DMS53 treated with DMSO at 0.1 percent for 48 hours (cell line): ENCODE data around the gene C19orf67.

ENCODE experiments used
- DNase-seq: peaks from one replicate; lab custom pipeline; 2025; ENCODE audit not compliant: unreplicated experiment; lab: John Stamatoyannopoulos, UW

Gene C19orf67

DNA sequence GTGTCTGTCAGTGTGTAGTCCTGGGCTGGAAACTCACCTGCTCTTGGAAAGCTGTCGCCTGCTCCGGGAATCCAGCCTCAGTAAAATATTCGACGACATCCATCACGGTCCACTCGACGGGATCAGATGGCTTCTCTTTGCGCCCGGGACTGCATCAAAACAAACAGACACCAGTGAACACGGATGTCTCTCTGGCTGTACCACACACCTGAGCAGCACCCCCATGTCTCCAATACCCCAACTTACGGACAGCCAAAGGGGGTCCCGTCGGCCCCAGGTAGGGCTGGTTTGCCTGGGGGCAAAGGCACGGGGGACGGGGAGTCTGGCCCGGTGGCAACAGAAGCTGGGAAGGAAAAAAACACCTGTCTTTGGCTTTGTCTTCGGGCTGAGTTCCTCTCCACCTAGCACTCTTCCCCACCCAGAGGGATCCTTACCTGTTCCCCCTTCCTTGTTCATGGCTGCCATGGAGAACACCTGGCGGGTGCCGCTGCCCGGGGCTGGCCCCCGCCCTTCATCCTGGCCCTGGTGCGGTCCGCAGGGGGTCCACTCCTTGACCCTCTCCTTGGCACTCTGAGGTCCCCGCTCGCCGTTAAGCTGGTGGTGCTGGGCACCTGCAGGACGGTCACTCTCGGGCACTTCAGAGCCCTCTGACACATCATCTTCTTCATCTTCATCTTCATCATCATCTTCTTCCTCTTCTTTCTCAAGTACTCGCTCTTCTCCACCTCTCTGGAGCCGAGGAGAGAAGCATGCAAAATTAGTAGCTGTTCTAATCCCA, 3.2 kb upstream of the C19orf67 start:
- no peak for DNase-seq

DNA sequence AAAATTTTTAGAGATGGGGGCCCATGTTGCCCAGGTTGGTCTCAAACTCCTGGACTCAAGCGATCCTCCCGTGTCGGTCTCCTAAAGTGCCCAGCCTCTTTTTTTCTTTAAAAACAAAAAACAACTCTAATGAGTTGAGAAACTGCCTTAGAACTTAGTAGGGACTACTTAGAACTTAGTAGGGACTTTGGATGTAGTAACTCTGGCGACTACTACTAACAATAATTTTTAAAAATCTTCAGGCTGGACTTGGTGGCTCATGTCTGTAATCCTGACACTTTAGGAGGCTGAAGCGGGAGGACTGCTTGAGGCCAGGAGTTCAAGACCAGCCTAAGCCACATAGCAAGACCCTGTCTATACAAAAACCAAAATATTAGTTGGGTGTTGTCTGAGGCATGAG, 515 bp upstream of the C19orf67 start:
- DNase-seq, result no peak

DNA sequence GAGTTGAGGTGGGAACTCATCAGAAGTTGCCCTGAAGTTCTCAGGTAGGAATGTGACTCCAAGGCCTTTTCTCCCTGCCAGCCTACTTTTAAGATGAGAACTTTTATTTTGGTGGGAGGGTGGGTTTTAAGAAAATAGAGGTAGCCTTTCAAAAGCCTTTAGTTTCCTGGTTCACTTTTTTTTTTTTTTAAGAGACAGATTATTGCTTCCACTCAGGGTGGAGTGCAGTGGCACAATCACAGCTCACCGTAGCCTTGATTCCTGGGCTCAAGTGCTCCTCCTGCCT, 3.0 kb downstream of the C19orf67 start:
- DNase-seq, result no peak

DNA sequence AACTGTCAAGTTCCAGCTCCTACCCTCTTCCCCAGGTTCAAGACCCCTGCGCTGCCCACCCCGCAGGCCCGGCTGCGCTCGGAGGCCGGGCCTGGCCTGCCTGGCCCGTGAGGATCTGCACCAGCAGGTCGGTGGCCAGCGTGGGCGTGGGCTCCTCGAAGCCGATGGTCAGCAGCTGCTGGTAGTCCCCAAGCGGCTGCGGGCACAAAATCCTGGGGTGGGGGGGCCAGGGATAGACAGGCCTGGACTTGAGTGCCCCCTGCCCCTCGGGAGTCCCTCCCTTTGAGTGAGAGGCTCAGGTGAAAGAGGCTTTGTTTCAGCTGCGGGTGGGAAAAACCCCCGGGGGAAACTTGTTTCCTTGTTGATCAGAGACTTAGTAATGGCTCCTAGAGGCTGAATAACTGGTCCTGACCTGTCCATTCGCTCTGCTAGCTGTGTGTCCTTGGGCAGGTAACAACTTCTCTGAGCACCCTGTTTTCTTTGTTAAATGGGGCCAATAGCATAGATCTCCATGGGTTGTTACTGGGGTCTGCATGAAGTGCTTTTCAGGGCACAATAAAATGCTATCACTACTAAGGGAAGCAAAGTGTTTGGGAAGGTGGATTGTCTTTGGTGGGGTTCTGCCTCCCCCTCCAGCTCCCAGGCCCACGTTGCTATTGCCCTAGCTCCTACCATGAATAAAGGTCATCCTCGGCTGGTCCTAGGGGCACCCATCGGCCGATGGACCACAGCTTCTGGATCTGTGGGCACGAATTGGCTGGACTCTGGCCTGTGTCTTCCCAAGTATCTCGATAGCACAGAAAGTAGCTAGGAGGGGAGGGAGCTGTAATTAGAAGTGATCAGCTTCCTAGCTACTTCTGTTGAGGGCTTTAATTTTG, 3.5 kb downstream of the C19orf67 start:
- no peak for DNase-seq

DNA sequence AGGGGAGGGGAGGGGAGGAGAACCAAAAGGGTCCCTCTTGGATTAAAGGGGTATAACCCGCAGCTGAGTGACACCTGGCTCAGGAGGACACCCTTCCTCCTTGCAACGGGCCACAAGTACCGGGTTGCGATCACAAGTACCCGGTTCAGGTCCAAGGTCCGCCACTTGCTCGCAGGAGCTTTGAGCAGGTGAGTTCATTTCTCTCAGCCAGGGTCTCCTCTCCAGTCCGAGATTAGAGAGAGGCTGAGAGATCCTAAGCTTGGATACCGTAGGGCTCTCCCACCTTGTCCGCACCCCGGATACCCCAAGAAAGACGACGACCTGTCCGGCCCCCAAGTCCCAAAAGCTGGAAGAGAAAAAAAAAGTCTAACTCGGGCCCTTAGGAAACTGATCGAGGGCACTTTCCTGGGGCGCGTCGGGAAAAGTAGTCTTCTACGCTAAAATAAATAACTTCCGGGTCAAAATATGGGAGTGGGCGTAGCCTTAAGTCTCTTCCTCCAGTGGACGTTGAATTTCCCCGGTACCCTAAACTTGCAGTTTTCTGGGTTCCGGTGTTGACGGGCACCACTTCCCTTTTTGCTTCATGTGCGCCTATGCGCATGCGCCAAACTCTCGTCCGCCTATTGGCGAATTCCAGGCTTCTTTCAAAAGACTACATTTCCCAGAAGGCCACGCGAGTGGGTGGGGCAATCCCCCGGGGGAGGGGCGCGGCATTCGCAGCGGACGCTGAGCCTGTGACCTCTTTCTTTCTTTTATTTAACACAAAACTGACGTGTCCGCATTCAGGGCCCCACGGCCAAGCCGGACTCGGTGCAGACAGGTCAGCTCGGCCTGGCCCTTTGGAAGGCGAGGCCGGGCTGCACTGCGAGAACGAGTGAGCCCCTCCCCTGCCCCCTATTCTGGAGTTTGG, 4.4 kb downstream of the C19orf67 start:
- peak; percentile 95 for DNase-seq

DNA sequence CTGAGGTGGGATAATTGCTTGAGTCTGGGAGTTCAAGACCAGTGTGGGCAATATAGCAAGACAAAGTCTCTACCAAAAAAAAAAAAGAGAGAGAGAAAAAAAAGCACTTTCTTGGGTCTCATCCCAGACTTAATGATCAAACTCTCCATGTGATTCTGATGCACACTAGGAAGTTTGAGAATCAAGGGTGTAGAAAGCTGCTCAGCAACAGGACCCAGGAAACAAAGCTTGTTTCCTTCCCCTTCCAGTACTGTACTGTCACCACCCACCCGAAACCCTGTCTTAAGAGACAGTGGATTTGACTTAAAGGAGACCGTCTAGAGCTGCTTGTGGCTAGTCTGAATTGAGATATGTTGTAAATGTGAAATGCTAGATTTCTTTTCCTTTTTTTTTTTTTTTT, 7.2 kb downstream of the C19orf67 start:
- no peak for DNase-seq

DNA sequence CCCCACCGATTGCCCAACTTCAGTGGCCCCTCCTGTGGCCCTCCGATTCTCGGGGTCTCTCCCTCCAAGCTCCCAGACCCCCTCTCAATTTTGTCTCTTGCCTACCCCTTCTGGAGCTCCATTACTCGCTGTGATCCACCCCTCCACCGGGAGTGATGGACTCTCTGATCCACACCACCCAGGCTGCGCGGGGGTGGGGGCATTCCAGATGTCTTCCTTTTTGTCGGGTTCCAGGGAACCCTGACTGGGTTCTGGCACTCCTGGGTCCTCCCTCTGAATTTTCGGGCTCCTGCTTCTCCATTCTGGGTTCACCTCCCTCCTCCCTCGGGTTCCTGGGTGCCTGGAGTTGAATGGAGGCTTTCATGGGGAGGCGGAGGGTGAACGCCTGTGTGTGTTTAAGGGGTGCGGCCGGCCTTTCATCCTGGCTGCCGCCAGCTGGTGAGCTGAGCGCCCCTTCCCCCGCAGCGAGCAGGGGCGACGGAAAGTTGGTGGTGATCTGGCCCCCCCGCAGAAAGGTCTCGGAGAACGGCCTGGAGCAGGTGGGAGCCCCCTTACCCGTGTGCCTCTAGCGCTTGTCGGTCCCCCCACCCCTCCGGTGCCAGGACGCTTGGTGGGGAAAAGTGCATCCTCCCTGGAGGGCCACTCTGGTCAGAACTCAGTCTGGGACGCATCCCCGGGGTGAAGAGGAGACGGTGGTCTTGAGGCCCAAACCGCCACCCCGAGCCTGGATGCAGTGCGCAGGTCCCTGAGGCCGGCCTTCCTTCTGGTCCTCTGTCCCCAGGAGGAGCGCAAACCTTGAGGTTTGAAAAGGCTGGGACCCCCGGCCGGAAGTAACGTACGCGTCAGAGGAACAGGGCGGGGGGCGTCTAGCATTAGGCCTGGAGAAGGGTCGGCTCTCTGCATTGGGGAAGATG, 11.4 kb downstream of the C19orf67 start:
- DNase-seq, result no peak

DNA sequence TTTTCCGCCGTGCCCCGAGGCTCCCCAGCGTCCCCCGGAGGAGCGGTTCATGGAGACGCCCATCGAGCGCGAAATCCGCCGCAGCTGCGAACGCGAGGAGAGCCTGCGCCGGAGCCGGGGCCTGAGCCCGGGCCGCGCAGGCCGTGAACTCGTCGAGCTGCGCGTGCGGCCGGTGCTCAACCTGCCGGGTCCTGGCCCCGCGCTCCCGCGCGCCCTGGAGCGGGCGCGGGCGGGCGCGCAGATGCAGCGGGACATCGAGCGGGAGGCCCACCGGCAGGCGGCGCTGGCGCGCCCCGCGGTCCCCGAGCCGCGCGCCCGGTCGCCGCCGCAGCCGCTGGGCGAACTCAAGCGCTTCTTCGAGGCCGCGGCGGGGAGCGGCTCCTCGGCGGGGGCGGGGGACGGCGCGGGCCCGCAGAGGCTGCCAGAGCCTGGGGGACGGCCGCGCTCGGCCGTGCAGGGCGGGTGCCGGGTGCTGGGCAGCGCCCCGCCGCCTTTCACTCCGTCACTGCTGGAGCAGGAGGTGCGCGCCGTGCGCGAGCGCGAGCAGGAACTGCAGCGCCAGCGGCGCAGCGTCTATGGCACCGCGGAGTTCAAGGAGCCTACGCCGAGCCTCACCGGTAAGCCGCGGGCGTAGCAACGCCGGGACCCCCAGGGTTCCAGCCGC, 12.2 kb downstream of the C19orf67 start:
- DNase-seq, result peak; percentile 34

DNA sequence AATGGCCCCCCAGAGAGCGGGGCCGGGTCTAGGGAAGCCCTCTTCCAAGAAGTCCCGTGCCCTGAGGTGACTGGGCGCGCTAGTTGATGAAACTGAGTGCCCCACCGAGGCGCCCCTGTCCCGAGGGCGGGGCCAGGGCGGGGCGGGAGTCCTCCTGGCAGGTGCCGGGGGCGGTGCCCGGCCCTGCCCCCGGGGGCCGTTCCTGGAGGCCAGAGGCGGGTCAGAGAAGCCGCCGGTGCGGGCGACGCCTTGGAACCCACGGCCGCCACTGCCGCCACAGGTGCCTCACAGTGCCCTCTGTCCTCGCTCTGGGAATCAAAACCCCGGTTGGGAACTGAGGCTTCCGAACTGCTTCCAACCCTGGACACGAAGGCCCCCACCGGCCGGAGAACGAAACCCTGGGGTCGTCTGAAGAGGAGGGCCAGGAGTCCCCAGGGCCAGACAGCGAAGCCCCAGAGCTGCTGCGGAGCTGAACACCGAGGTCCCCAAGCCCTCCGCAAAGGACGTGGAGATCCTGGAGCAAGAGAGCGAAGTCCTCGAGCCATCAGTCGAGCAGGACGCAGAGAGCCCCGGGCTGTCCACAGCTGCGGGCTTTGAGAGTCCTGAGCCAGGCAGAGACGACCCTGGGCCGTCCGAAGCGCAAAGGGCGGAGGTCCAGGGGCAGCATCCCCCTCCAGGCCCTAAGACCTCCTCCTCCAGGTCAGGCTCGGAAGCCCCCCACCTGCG, 12.9 kb downstream of the C19orf67 start, which contains the start of gene MISP3:
MISP3 (plus strand) TSS at position 252 of the 726 bp plus-strand sequence. CDS start 524 bp downstream, outside the sequence.
- DNase-seq, result peak; percentile 46

DNA sequence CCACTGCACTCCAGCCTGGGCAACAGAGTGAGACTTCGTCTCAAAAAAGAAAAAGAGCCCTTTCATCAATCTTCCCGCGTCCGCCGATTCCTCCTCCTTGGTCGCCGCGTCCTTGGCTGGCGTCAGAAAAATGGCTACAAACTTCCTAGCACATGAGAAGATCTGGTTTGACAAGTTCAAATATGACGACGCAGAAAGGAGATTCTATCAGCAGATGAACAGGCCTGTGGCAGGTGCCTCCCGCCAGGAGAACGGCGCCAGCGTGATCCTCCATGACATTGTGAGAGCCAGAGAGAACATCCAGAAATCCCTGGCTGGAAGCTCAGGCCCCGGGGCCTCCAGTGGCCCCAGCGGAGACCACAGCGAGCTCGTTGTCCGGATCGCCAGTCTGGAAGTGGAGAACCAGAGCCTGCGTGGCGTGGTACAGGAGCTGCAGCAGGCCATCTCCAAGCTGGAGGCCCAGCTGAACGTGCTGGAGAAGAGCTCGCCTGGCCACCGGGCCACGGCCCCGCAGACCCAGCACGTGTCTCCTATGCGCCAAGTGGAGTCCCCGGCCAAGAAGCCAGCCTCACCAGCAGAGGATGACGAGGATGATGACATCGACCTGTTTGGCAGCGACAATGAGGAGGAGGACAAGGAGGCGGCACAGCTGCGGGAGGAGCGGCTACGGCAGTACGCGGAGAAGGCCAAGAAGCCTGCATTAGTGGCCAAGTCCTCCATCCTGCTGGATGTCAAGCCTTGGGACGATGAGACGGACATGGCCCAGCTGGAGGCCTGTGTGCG, 15.1 kb downstream of the C19orf67 start:
- DNase-seq, result no peak

DNA sequence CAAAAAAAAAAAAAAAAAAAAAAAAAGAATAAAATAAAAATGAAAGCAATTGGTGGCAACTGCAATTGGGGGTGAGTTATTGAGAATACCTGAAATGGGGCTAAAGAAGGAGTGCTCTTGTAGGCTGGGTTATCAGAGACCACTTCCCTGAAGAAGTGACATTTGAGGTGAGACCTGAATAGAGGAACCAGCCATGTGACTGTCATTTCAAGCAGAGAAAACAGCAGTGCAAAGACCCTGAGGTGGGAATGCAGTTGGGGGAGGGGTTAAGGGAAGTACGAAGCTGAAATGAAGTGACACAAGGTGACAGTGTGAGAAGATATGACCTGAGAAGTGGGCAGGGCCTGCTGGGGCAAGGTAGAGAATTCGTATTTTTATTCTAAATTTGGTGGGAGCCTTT, 19.4 kb downstream of the C19orf67 start:
- no peak for DNase-seq

DNA sequence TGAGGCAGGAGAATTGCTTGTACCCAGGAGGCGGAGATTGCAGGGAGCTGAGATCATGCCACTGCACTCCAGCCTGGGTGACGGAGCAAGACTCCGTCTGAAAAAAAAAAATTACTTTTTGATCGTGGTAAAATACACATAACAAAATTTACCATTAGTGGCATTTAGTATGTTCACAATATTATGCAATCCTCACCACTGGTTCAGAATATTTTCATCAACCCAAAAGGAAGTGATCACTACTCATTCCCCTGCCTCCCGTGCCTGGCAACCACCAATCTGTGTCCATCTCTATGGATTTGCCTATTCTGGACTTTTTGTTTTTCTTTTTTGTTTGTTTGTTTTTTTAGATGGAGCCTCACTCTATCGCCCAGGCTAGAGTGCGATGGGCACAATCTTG, 22.5 kb downstream of the C19orf67 start:
- no peak for DNase-seq

DNA sequence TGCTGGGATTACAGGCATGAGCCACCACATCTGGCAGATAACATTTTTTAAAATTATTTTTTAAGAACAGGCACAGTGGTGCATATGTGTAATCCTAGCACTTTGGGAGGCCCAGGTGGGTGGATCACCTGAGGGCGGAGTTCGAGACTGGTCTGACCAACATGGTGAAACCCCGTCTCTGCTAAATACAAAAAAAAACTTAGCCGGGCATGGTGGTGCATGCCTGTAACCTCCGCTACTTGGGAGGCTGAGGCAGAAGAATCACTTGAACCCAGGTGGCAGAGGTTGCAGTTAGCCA, 23.1 kb downstream of the C19orf67 start:
- DNase-seq, result no peak

DNA sequence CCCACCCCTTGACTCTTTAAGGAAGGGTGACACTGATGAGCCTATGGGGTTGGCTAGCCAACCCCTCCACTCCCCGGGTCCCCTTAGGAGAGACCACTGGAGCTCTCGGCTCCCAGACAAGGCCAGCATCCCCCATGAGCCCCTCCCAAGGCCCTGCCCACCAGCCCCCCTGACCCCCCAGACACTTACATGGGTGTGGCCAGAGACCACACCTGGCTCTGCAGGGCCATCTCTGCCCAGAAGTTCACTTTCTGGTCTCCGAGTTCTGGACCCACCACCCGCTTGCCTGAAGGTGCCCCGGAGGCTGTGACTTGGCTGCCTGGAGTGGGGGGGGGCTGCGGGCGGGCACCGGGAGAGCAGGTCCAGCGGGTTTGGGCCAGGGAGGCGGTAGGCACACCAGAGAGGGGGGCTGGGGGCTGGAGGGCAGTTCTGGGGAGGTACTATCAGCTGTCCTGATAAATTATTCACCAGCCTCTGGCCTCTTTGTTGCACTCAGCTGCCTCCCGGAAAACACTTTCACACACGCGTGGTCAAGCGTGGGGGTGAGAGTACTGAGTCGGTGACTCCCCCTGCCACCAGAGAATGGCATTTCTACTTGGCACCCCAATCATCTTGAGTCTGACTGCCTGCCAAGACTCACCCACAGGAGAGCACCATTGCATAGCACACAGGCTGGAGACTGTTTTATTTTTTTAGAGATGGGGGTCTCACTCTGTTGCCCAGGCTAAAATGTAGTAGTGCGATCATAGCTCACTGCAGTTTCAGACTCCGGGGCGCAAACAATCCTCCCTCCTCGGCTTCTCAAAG, 23.6 kb downstream of the C19orf67 start, which contains the start of gene PALM3:
PALM3 (minus strand) TSS at position 326 of the 807 bp plus-strand sequence; CDS start at position 230, 96 bp downstream.
- DNase-seq, result no peak

DNA sequence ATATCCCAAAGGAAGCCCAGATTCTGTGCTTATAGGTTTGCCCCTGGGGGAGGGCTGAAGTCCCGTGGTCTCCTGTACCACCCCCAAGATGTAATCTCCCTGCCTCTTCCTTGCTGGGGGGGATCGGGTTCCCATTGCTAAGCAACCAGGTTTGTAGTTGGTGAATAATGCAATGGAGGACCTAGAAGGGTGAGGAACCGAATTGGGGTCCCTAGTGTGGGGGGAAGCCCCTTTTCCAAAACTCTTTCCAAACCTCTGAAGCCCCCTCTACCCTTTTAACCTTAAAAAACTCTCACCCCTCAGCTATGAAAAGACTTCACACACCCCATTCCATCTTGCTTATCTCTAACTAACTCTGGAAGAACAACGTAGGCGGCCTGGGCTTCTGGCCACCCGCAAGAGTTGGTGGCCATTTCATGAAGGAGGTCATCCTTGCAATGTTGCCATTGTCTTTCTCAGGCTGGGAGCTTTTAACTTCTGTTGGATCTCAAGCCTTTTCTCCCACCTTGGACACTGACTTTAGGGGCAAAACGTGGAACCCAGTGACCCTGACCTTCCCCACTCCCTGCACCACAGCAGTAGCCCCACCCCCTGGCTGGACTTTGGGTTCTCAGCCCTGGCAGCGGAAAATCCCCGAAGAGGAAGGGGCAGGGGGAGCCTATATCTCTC, 24.4 kb downstream of the C19orf67 start:
- DNase-seq, result no peak

DNA sequence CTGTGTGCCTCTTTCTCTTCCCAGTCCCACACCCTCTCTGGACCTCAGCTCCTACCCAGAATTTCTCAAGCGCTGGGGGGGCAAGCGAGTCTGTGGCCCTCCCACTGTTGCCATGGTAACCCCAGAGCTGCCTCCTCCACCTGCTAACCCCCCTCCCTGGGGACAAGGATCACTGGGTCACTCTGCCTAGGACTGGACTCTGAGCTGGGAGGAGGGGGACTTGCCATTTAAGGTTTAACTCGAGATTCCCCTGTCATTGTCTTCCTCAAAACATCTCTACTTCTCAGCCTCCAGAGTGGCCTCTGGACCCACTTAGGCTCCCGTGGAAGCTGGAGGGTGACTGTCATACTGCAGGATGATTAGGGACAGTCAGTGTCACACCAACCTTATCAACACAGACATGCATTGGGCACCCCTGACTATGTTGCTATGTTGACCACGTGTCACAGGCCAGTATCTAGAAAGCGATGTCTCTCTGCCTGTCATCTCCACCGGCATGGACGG, 25.9 kb downstream of the C19orf67 start:
- no peak for DNase-seq

DNA sequence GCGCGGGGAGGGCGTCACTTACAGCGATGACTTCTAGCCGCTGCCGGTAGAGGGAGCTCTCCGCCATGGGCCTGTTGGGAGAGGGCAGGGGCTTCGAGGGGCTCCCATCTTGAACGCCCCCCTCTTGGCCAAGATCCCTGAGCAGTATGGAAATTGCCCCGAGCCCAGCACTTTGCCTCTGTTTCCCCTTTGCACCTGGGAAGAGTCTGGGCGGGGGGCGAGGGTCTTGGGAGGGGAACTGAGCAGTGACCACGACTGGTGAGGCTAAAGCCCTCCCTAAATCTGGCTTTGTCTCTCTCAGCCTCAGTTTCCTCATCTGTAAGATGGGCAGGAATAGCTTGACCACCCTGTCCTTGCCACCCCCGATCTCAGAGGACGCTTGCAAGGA, 26.5 kb downstream of the C19orf67 start:
- no peak for DNase-seq
